Vagina (tissue), 2 donors: ENCODE data around the gene RBM19.

Experiments used
- CTCF ChIP-seq, 3 experiments: fragments of 450-650 bp in 2 of 3; fragments of 200-600 bp in 1 of 3; sonication (generic) in 1 of 3; IDR thresholded peaks; one replicate each; pipeline ENCODE4 v1.5.1; 2017 to 2019; ENCODE audit warnings: antibody characterized with exemption in 3 of 3, mild to moderate bottlenecking in 2 of 3, moderate library complexity in 2 of 3
- POLR2A ChIP-seq, 2 donors: fragments of 450-650 bp; IDR thresholded peaks; one replicate each; pipeline ENCODE4 v1.6.1; 2017; ENCODE audit warnings: antibody characterized with exemption in 2 of 2, mild to moderate bottlenecking in 2 of 2, moderate library complexity in 2 of 2
- POLR2AphosphoS5 ChIP-seq, 2 donors: sonication (generic); formaldehyde crosslinking; IDR thresholded peaks; one replicate each; pipeline ENCODE4 v1.9.0; 2017; ENCODE audit warnings: antibody characterized with exemption in 2 of 2, mild to moderate bottlenecking in 2 of 2, low read depth in 1 of 2; ENCODE audit not compliant: insufficient read depth in 1 of 2

DNA sequence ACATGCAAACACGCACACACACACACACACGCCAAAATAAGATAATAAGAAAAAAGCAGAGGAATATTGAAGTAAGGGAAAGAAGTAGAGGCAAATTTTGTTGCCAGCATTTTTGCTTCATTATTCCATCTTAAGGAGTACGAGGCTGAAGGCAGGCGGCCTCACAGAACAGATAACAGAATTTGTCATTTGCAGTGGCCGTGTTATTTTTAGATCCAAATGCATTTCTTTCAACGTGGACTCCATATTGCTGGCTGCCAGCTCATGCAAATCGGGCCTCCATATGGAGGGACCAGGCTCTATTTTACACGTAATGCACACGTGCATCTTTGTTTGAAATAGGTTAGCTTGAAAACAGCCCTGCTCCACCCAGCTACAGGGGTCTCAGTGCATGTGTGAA, 172.9 kb downstream of the RBM19 start:
- TF ChIP-seq CTCF (IDR thresholded peaks at IDR 0.05) (no peak), POLR2A (IDR thresholded peaks at IDR 0.05) (no peak), POLR2AphosphoS5 (IDR thresholded peaks at IDR 0.05; ENCODE audit: insufficient read depth in 1 of 2, low read depth in 1 of 2) (no peak)
